OCI-LY1 (cell line): ENCODE measurements around the gene STARD5.

Experiments
- H2AFZ ChIP-seq: fragments of 200-600 bp; sonication (generic), shearing (Covaris generic); 2 replicates; pipeline ENCODE4 v1.6.0; 2014; ENCODE audit warnings: antibody characterized with exemption, mild to moderate bottlenecking, low read length
- H3F3A ChIP-seq: fragments of 200-600 bp; sonication (generic), shearing (Covaris generic); 2 replicates; pipeline ENCODE4 v1.6.0; 2014; ENCODE audit warnings: mild to moderate bottlenecking, antibody characterized with exemption, low read length, moderate library complexity; ENCODE audit not compliant: insufficient read depth
- H3K27ac ChIP-seq: fragments of 200-600 bp; sonication (generic); 2 replicates; pipeline ENCODE4 v1.5.1; 2014; ENCODE audit warnings: low read length, mixed run types, mild to moderate bottlenecking, low read depth; ENCODE audit not compliant: poor library complexity, severe bottlenecking
- H3K27me3 ChIP-seq: fragments of 200-600 bp; sonication (generic); 2 replicates; pipeline ENCODE4 v1.6.0; 2014; ENCODE audit warnings: antibody characterized with exemption, mild to moderate bottlenecking, low read length, moderate library complexity; ENCODE audit not compliant: insufficient read depth
- H3K36me3 ChIP-seq: fragments of 200-600 bp; sonication (generic); 2 replicates; pipeline ENCODE4 v1.6.1; 2014; ENCODE audit warnings: mild to moderate bottlenecking, antibody characterized with exemption, low read length, moderate library complexity, mixed read lengths; ENCODE audit not compliant: insufficient read depth
- H3K4me1 ChIP-seq: fragments of 200-600 bp; sonication (generic); 2 replicates; pipeline ENCODE4 v1.5.1; 2014; ENCODE audit warnings: mild to moderate bottlenecking, low read length, moderate library complexity; ENCODE audit not compliant: insufficient read depth, severe bottlenecking
- H3K4me2 ChIP-seq: fragments of 200-600 bp; sonication (generic), shearing (Covaris generic); 2 replicates; pipeline ENCODE4 v1.6.1; 2014; ENCODE audit warnings: low read length
- H3K4me3 ChIP-seq: fragments of 200-600 bp; sonication (generic); 2 replicates; pipeline ENCODE4 v1.5.1; 2014; ENCODE audit warnings: low read length, low read depth, mild to moderate bottlenecking, mixed read lengths; ENCODE audit not compliant: poor library complexity, severe bottlenecking
- H3K79me2 ChIP-seq: fragments of 200-600 bp; shearing (Covaris generic); 2 replicates; pipeline ENCODE4 v1.6.1; 2016; ENCODE audit warnings: mixed run types, low read length, mixed read lengths; ENCODE audit not compliant: insufficient read depth
- H3K9ac ChIP-seq: fragments of 200-600 bp; sonication (generic), shearing (Covaris generic); 2 replicates; pipeline ENCODE4 v1.6.1; 2014; ENCODE audit warnings: mild to moderate bottlenecking, low read length, mixed read lengths
- H3K9me2 ChIP-seq: fragments of 200-600 bp; sonication (generic), shearing (Covaris generic); 2 replicates; pipeline ENCODE4 v1.6.1; 2014; ENCODE audit warnings: low read depth, mild to moderate bottlenecking, low read length, mixed read lengths
- H3K9me3 ChIP-seq: fragments of 200-600 bp; shearing (Covaris generic); 2 replicates; pipeline ENCODE4 v1.6.1; 2014; ENCODE audit warnings: low read length, mixed read lengths
- H4K20me1 ChIP-seq: fragments of 200-600 bp; sonication (generic), shearing (Covaris generic); 2 replicates; pipeline ENCODE4 v1.6.0; 2016; ENCODE audit warnings: mild to moderate bottlenecking, low read length; ENCODE audit not compliant: insufficient read depth
- CTCF ChIP-seq: fragments of 200-600 bp; sonication (generic), shearing (Covaris generic); IDR thresholded peaks from 2 replicates; pipeline ENCODE4 v1.5.1; 2017; ENCODE audit warnings: mild to moderate bottlenecking, antibody characterized with exemption, low read length, moderate library complexity, mixed read lengths
- EZH2 ChIP-seq: fragments of 200-600 bp; sonication (generic), shearing (Covaris generic); IDR thresholded peaks from 2 replicates; pipeline ENCODE4 v1.8.0; 2017; ENCODE audit warnings: borderline replicate concordance, mixed run types, mild to moderate bottlenecking, antibody characterized with exemption, low read length, moderate library complexity, mixed read lengths

Gene STARD5

GRCh38 chr15:81280696-81281455, 43.1 kb downstream of the STARD5 start:
- TF ChIP-seq CTCF: no peak
- TF ChIP-seq EZH2: no peak
- Histone ChIP-seq H3K4me2 (no peak overlapping the region), H3K9me3 (peaks cover 9% of the 10 kb centered on the region), H3K4me1 (peaks cover 19% of the 10 kb centered on the region), H3K27ac (no peak overlapping the region), H3K9me2 (no peaks in the 10 kb centered on the region), H3K4me3 (no peak overlapping the region), H3K27me3 (no peaks in the 10 kb centered on the region), H3K36me3 (no peaks in the 10 kb centered on the region), H3K9ac (no peak overlapping the region), H2AFZ (no peak overlapping the region), H4K20me1 (no peaks in the 10 kb centered on the region), H3F3A (no peaks in the 10 kb centered on the region), H3K79me2 (no peaks in the 10 kb centered on the region)

GRCh38 chr15:81279621-81280485, 44.1 kb downstream of the STARD5 start:
- Histone ChIP-seq H3K4me1 (peaks cover 13% of the 10 kb centered on the region), H4K20me1 (no peaks in the 10 kb centered on the region), H3K4me2 (no peak overlapping the region), H3K27ac (no peak overlapping the region), H3K9ac (no peak overlapping the region), H3K79me2 (no peaks in the 10 kb centered on the region), H3K9me2 (no peaks in the 10 kb centered on the region), H3K9me3 (peaks cover 9% of the 10 kb centered on the region), H3K36me3 (no peaks in the 10 kb centered on the region), H3K27me3 (no peaks in the 10 kb centered on the region), H2AFZ (no peak overlapping the region), H3K4me3 (no peak overlapping the region), H3F3A (no peaks in the 10 kb centered on the region)
- TF ChIP-seq EZH2: no peak
- no peak for TF ChIP-seq CTCF

GRCh38 chr15:81278306-81279029, 45.5 kb downstream of the STARD5 start:
- Histone ChIP-seq H3K36me3 (no peaks in the 10 kb centered on the region), H4K20me1 (no peaks in the 10 kb centered on the region), H3F3A (no peaks in the 10 kb centered on the region), H3K4me3 (no peak overlapping the region), H3K9ac (no peak overlapping the region), H3K27me3 (no peaks in the 10 kb centered on the region), H2AFZ (no peak overlapping the region), H3K9me2 (no peaks in the 10 kb centered on the region), H3K9me3 (peaks cover 9% of the 10 kb centered on the region), H3K4me1 (peaks cover 4% of the 10 kb centered on the region), H3K79me2 (no peaks in the 10 kb centered on the region), H3K27ac (no peak overlapping the region), H3K4me2 (no peak overlapping the region)
- TF ChIP-seq CTCF (no peak), EZH2 (no peak)
